HG03565 (cell line): Measurements from ENCODE around the gene TMX1.
"Not testable (repeated sequence)": the region's sequence is repeated elsewhere in the genome, so short reads cannot be mapped to it uniquely, and the experiment has no call there.

Experiments used
- ATAC-seq: cut with Tn5 transposase; IDR thresholded peaks from one replicate; pipeline ENCODE4 v1.9.1; 2021; ENCODE audit warnings: mild to moderate bottlenecking, moderate library complexity; ENCODE audit not compliant: unreplicated experiment

Gene TMX1

DNA sequence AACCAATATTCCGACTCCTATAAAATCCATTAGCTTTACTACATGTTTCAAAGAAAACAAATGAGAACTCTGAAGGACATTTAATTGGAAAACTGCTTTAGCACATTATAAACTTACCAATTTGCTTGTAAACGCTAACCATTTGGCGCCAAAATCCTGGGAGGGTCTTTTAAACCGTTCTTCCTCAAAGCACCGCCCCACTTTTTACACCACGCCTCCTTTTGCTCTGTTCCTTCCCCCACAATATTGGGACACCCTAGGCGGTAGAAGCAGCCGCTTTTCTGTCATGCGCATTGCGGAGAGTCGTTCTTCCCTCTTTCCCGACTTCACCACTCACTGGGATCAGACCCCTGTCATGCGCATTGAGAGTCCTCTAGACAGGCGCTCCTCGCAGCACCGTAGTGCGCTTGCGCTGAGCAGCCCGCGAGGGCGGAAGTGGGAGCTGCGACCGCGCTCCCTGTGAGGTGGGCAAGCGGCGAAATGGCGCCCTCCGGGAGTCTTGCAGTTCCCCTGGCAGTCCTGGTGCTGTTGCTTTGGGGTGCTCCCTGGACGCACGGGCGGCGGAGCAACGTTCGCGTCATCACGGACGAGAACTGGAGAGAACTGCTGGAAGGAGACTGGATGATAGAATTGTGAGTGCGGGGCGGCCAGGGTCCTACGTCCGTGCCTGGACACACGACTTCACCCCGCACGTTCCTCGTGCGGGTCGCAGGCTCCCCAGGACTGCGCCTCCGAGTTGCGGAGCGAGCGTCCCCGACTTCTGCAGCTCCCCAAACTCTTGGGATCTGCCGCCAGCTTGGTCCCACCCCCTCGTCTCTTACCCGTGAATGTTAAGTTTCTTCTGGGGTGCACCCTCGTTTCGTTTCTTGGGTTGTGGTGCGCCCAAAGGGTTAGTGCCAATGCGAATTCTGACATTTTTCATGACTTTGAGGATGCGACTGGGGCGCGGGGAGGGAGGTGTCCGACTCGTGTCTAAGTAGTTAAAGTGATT is at the start of gene TMX1:
TMX1 (plus strand) TSS at position 435 of the 991 bp plus-strand sequence; CDS start at position 481, 46 bp downstream.
- peak; percentile 75 for ATAC-seq

GRCh38 chr14:51201890-51202289 is 38.2 kb upstream of the TMX1 start:
- peak; percentile 44 for ATAC-seq

DNA sequence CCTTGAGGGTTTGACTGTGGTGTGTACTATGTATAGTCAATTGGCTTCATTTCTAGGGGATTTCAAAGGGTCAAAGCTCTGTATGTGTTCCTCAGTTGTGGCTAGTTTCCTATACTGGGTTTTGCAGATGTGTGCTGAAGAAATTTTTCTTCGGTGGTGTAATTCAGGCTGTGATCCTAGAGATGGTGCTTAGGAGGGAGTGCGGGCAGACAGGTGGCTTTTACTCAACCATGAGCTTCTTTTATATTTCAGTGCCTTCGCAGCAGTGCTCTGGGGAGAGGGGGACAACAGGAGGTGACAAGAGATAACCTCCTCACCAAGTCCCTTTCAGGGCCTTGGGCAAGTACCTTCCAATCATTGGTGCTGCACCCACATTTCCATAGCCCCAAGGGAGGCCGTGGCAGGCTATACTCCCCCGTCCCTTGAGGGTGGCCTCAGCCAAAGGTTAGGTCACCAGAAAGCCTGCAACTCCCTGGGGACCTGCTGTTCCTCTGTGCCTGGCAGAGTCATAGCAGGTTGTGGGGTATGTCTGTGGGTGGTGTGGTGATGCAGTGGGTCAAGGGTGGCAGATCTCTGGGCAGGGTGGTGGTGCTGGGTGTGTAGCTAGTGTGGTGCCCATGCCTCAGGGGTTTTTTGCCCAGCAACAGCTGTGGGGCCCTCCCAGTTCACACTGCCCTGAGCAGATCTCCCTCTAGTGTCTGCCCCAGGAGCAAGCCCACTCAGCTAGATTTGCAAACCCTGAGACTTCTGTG is 37.0 kb upstream of the TMX1 start:
- ATAC-seq: peak; percentile 41

DNA sequence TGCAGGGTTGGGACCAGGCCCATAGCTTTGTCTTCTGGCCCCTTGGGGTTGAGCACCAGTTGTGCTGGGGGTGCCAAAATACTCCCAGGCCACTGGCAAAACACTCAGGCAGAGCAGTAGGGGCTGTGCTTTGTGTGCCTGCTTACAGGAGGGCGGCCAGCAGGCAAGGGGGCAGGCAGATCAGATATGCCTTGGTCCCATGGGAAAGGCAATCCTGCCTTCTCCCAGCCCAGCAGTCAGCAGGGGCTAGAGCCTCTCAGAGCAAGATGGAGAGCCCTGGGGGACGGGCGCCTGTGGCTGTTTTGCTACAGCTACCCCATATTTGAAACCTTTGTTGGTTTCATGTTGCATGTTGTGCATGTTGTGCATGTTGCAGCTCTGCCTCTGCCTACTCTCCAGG is 36.2 kb upstream of the TMX1 start:
- ATAC-seq: no peak

DNA sequence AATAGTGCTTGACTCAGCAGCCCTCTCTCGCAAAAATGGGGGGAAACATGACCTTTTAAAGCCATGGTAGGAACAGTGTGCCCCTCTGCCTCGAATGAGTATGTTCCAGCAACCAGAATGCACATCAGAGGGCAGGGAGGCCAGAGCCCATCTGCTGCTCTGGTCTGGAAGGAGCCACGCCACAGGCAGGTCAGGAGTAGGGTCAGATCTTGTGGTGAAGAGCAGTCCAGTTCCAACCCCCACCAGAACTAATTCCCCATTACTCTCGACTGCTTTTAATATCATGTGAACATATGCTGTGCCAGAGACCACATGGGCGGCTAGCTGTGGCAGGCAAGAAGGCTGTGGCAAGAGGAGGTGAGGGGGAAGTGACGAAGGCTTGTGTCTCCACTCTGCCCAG is 34.6 kb upstream of the TMX1 start:
- no peak for ATAC-seq

GRCh38 chr14:51206462-51206861 is 33.6 kb upstream of the TMX1 start:
- ATAC-seq: no peak

- ATAC-seq: no peak
Measured at GRCh38 chr14:51207621-51208020, 32.4 kb upstream of the TMX1 start.

GRCh38 chr14:51208982-51209381 is 31.1 kb upstream of the TMX1 start:
- no peak for ATAC-seq

DNA sequence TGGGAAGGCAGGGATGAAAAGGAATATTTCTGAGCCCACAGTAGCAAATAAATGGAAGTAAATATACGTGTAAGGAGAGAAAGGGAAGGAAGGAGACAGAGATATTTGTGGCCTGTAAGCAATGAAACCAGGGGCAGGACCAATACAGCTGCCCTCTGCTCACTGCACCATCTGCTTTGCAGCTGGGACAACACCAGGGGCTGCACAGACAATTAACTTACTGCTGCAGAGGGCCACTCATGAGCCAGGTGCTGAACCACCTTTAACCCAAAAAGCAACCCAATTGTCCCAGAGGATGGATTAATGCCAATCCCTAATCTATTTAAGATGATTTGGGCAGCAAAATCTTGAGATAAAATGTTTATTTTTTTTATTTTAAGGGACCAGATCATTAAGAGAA is 30.6 kb upstream of the TMX1 start:
- no peak for ATAC-seq

DNA sequence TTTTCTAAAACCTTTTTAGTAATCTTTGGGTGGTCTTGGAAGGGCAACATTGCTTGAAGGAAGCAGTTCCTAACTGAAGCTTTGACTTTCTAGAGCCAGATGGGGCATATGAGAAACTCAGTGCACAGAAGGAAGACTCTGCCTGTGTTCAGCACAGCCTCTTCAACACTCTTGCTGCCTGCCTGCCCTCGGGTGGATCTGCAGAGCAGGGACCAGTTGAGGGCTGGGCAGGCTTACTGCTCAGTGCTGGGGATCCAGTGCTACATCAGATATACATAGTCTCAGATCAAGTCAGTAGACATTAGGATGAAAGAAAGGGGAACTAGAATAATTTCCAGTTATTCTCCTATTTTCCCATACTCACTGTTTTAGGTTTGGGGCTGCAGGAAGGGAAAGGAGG is 29.5 kb upstream of the TMX1 start:
- no peak for ATAC-seq

DNA sequence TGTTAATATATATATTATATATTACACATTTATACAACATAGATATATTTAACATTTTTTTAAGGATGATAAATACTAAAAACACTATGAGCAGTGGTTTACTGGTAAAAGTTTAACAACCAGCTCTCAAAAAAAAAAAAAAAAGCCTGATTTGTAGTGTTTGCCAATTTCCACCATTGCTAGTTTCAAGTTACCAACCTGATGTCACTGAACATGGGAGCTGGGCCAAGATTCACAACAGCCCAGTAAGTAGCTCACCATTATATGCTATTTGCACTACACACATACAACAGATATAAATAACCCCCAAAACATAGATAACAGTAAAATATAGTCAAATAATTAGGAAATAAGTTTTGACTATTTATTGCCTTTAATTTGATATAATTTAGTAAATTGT is 28.9 kb upstream of the TMX1 start:
- ATAC-seq: no peak

DNA sequence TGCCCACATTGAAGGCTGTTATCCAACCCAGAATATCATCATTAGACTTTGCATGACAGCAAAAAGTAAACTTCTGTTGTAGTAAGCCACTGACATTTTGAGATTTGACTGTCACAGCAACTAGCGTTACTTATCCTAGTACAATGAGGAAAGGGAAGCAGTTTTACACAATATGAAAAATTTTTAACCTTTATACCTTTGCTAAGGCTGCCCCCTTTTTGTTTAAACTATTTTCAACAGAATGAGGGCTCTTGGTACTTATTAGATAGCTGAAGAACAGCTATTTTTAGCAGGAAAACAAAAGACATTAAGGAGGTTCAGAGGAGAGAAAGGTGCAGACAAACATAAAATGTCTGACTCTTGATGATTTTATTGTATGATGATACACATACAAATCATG is 23.4 kb upstream of the TMX1 start:
- ATAC-seq: no peak

DNA sequence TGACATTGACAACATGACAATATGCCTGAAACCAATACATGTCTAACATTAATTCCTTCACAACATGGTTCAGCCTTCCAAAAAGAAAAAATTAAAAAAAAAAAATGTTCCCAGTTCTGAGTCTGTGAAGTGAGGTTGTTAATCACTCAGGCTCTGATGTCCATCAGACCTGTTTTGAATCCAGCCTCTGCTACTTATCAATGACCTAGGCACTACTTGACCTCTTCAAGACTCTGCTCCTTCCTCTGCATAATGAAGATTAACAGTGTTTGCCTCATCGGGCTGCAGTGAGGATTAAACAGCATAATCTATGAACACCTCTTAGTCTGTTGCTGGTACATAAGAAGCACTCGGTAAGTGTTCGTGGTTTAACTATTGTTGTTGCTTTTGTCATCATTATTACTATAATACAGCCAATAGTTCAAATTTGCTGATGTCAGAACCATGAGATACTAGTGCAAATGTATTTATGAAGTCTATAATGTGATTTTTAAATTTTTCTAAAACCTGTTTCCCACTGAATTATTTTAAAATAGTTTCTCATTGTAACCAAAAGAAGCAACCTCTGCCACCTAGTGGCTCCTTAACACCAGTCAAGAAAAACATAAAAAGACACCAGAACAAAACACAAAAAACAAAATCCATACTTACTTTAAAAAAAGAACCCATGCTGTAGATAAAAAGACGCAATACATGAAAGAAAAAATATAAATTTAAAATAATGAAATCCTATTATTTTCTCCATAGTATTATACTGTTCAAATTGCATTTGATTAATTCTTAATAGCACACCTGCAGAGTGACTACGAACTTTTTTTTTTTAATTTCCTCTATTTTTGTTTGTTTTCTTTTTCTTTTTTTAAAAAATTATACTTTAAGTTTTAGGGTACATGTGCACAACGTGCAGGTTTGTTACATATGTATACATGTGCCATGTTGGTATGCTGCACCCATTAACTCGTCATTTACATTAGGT is 20.3 kb upstream of the TMX1 start:
- ATAC-seq: no peak

GRCh38 chr14:51223463-51223862 is 16.6 kb upstream of the TMX1 start:
- not testable (repeated sequence) for ATAC-seq

- ATAC-seq: no peak
Measured at GRCh38 chr14:51224551-51224950, 15.5 kb upstream of the TMX1 start.

GRCh38 chr14:51225751-51226150 is 14.3 kb upstream of the TMX1 start:
- ATAC-seq: no peak

DNA sequence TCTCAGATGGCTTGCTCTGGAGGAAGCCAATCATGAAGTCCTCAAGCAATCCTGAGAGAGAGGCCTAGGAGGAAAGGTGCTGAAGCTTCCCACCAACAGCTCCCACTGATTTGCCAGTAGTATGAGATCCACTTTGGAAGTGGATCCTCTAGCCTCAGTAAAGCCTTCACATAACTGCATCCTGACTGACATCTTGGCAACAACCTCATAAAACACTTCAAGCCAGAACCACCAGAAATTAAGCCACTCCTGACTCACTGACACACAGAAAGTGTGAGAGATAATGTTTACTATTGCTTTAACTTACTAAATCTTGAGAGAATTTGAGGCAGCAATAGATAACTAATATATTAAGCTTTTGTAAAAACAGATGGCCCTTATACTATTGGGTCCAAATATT is 11.7 kb upstream of the TMX1 start:
- ATAC-seq: no peak

GRCh38 chr14:51228890-51229289 is 11.2 kb upstream of the TMX1 start:
- no peak for ATAC-seq

- no peak for ATAC-seq
Measured at GRCh38 chr14:51236314-51236713, 3.7 kb upstream of the TMX1 start.

DNA sequence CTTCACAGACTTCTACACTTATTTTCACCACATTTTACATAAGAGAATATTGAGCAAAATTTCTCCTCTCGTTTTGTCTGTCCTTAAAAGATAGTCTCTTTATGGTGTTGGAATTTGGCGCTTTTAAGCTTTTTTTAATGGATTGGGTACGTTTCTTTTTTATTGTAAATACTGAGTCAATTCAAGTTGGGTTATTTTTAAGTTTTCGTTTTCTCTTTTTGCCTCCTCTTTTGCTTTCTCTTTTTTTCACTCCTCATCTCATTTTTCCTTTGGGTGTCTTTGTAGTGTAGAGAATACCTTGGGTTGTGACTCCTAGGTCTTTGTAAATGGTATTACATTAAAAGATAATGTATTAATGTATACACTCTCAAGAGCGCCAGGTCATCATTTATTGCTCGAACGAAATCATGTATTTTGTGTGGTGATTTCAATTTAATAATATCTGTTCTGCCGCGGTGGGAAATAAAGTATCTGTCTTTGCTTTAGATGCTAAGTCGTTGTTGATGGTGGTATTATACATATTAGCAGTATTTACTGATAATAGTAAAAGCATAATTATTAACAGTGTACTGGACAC is 845 bp downstream of the TMX1 start:
- ATAC-seq: no peak
